Panc1 (cell line): ENCODE measurements around the gene CHST13. TPM values are rescaled to one million over a fixed set of nuclear protein-coding genes. Genes with fewer than 3 reads are reported as not detected.

Source experiments
- ATAC-seq: fragments of 200-7000 bp; cut with Tn5 transposase; 2 replicates; pipeline ENCODE4 v1.9.1; 2020; ENCODE audit warnings: mild to moderate bottlenecking, moderate library complexity
- BruUV-seq: library from RNA; stranded (reverse); fragments of 400-500 nt; replicated peaks from 2 replicates; lab custom pipeline; 2021; lab: Mats Ljungman, UMichigan
- CTCF ChIA-PET: fragments of 300-600 bp; sonication (Branson Sonifier 250); formaldehyde crosslinking; loops from one replicate; lab custom pipeline; 2022; ENCODE audit warnings: antibody characterized with exemption; lab: Charles Lee
- POLR2A ChIA-PET: fragments of 300-600 bp; sonication (Branson Sonifier 250); formaldehyde crosslinking; loops from one replicate; lab custom pipeline; 2022; ENCODE audit warnings: antibody characterized with exemption; lab: Charles Lee
- DNase-seq: peaks from one replicate; pipeline ENCODE4 v3.0.0-alpha.2; 2010; ENCODE audit warnings: low read depth, low spot score
- H3K27ac ChIP-seq: 2 replicates; pipeline ENCODE4 v1.5.1; 2011; ENCODE audit warnings: mild to moderate bottlenecking, low read length, inconsistent platforms
- H3K27me3 ChIP-seq: fragments of 200-500 bp; sonication (Bioruptor generic); 2 replicates; pipeline ENCODE4 v1.6.0; 2014; ENCODE audit warnings: low read length, inconsistent platforms; ENCODE audit not compliant: control insufficient read depth, insufficient read depth
- H3K36me3 ChIP-seq: fragments of 200-500 bp; sonication (Bioruptor generic); 2 replicates; pipeline ENCODE4 v1.5.1; 2014; ENCODE audit warnings: inconsistent platforms, mild to moderate bottlenecking, low read length, moderate library complexity; ENCODE audit not compliant: control insufficient read depth, insufficient read depth
- H3K4me1 ChIP-seq: 2 replicates; pipeline ENCODE4 v1.5.1; 2011; ENCODE audit warnings: inconsistent platforms, mild to moderate bottlenecking, low read length, moderate library complexity; ENCODE audit not compliant: control insufficient read depth, insufficient read depth
- H3K4me3 ChIP-seq, 2 experiments: 2 replicates each; pipeline ENCODE4 v1.5.1; 2011 to 2012; ENCODE audit warnings: low read depth in 2 of 2, low read length in 2 of 2, mild to moderate bottlenecking in 2 of 2, inconsistent platforms in 1 of 2, moderate library complexity in 1 of 2
- H3K9me3 ChIP-seq: fragments of 200-500 bp; sonication (Bioruptor generic); 2 replicates; pipeline ENCODE4 v1.5.1; 2014; ENCODE audit warnings: low read depth, mild to moderate bottlenecking, inconsistent platforms, low read length, moderate library complexity; ENCODE audit not compliant: control insufficient read depth, insufficient read depth
- CTCF ChIP-seq: fragments of 450-650 bp; IDR thresholded peaks from 2 replicates; pipeline ENCODE4 v1.5.1; 2017; ENCODE audit warnings: mild to moderate bottlenecking
- POLR2AphosphoS5 ChIP-seq: IDR thresholded peaks from 2 replicates; pipeline ENCODE4 v1.6.1; 2012; ENCODE audit warnings: mild to moderate bottlenecking, low read depth, low read length, moderate library complexity
- REST ChIP-seq, 2 experiments: IDR thresholded peaks; 2 replicates each; pipeline ENCODE4 v1.6.1; 2011 to 2012; ENCODE audit warnings: low read depth in 2 of 2, control low read depth in 1 of 2, low read length in 1 of 2, mild to moderate bottlenecking in 1 of 2, moderate library complexity in 1 of 2; ENCODE audit not compliant: insufficient read depth in 1 of 2
- SIN3A ChIP-seq: IDR thresholded peaks from 2 replicates; pipeline ENCODE4 v1.6.1; 2012; ENCODE audit warnings: low read depth, mild to moderate bottlenecking, low read length, moderate library complexity, borderline replicate concordance; ENCODE audit not compliant: insufficient read depth
- TCF7L2 ChIP-seq: IDR thresholded peaks from 2 replicates; pipeline ENCODE4 v1.6.1; 2011; ENCODE audit warnings: mild to moderate bottlenecking, low read depth, low read length, inconsistent platforms
- in situ Hi-C: cut with HindIII; loops from 2 replicates; pipeline ENCODE4 v1.10.0; 2016; ENCODE audit warnings: low sequenced_read_pairs, low pct_unique_long_range_greater_than_20kb
- intact Hi-C: fragments of 100-400 bp; cut with micrococcal nuclease; formaldehyde crosslinking; loops from one replicate; pipeline ENCODE4 v1.10.0; 2022; ENCODE audit not compliant: unreplicated experiment
- total RNA-seq: library from RNA; stranded (reverse); gene quantifications from one replicate; pipeline ENCODE4 v1.2.1, GENCODE V29; 2021; ENCODE audit not compliant: unreplicated experiment

Gene CHST13
- total RNA-seq, 1 experiment from 2014 or later: 0.64 TPM

GRCh38 chr3:126535636-126536035, 11.7 kb downstream of the CHST13 start:
- Histone ChIP-seq H3K4me1 (peaks cover 4% of the 10 kb centered on the region; the same call in 1 of the 2 replicates), H3K9me3 (no peaks in the 10 kb centered on the region), H3K36me3 (no peaks in the 10 kb centered on the region), H3K27ac (no peak overlapping the region), H3K4me3 (no peak overlapping the region), H3K27me3 (peaks cover 30% of the 10 kb centered on the region)
- no peak for ATAC-seq
- intact Hi-C loops (no loop called here), in situ Hi-C loops (no loop called here)
- ChIA-PET CTCF (interaction anchor here (0.9 kb wide), 1 partner anchor 19 kb away, joined by 3 read pairs; no protein-coding TSS in a partner anchor), POLR2A (no interaction called here)
- DNase-seq: no peak
- no peak for TF ChIP-seq REST (IDR thresholded peaks at IDR 0.05; ENCODE audit: insufficient read depth in 1 of 2, low read depth in 2 of 2, low read length in 1 of 2)
- TF ChIP-seq POLR2AphosphoS5: no peak
- no TSS peak for BruUV-seq

GRCh38 chr3:126536126-126536525, 12.2 kb downstream of the CHST13 start:
- in situ Hi-C loops (no loop called here), intact Hi-C loops (no loop called here)
- H3K4me1 ChIP-seq: peaks cover 6% of the 10 kb centered on the region; the same call in 1 of the 2 replicates
- H3K9me3 ChIP-seq: no peaks in the 10 kb centered on the region
- no peak overlapping the region for H3K27ac ChIP-seq
- H3K27me3 ChIP-seq: peaks cover 30% of the 10 kb centered on the region
- ATAC-seq: no peak
- ChIA-PET CTCF (interaction anchor here (0.6 kb wide), 1 partner anchor 597 kb away, joined by 3 read pairs; no protein-coding TSS in a partner anchor), POLR2A (no interaction called here)
- no TSS peak for BruUV-seq
- TF ChIP-seq POLR2AphosphoS5 (no peak), REST (IDR thresholded peaks at IDR 0.05; ENCODE audit: insufficient read depth in 1 of 2, low read depth in 2 of 2, low read length in 1 of 2) (no peak), TCF7L2 (no peak), SIN3A (no peak), CTCF (no peak)
- no peak for DNase-seq
- H3K4me3 ChIP-seq: no peak overlapping the region
- no peaks in the 10 kb centered on the region for H3K36me3 ChIP-seq
